Measurements from ENCODE around the gene TOMM22.

TOMM22 gene

GRCh38 chr22:38716826-38717225 is 35.1 kb downstream of the TOMM22 start:
- Histone ChIP-seq H3K4me3 (replicated peaks; ENCODE audit: low read depth, low read length) (no peak overlapping the region), H3K27me3 (replicated peaks; ENCODE audit: control insufficient read depth, insufficient read depth, low read length) (no peaks in the 10 kb centered on the region), H3K36me3 (ENCODE audit: control insufficient read depth, insufficient read depth, low read length) (peaks cover 32% of the 10 kb centered on the region)
- TF ChIP-seq CTCF (IDR thresholded peaks at IDR 0.05; ENCODE audit: insufficient read depth, low read length, poor library complexity, severe bottlenecking), result no peak
- DNase-seq (ENCODE audit: extremely low read depth, insufficient read length), result no peak

GRCh38 chr22:38717244-38717643 is 35.5 kb downstream of the TOMM22 start:
- Histone ChIP-seq H3K36me3 (ENCODE audit: control insufficient read depth, insufficient read depth, low read length) (peaks cover 31% of the 10 kb centered on the region), H3K27me3 (replicated peaks; ENCODE audit: control insufficient read depth, insufficient read depth, low read length) (no peaks in the 10 kb centered on the region), H3K4me3 (replicated peaks; ENCODE audit: low read depth, low read length) (no peak overlapping the region)
- no peak for DNase-seq (ENCODE audit: extremely low read depth, insufficient read length)
- no peak for TF ChIP-seq CTCF (IDR thresholded peaks at IDR 0.05; ENCODE audit: insufficient read depth, low read length, poor library complexity, severe bottlenecking)

- no peak for TF ChIP-seq CTCF (IDR thresholded peaks at IDR 0.05; ENCODE audit: insufficient read depth, low read length, poor library complexity, severe bottlenecking)
- DNase-seq (ENCODE audit: extremely low read depth, insufficient read length), result no peak
- no peak overlapping the region for H3K4me3 ChIP-seq (replicated peaks; ENCODE audit: low read depth, low read length)
- H3K36me3 ChIP-seq (ENCODE audit: control insufficient read depth, insufficient read depth, low read length), result peaks cover 34% of the 10 kb centered on the region
- no peaks in the 10 kb centered on the region for H3K27me3 ChIP-seq (replicated peaks; ENCODE audit: control insufficient read depth, insufficient read depth, low read length)
Measured at GRCh38 chr22:38718414-38718813, 36.7 kb downstream of the TOMM22 start.

GRCh38 chr22:38719196-38719595 is 37.4 kb downstream of the TOMM22 start:
- Histone ChIP-seq H3K27me3 (replicated peaks; ENCODE audit: control insufficient read depth, insufficient read depth, low read length) (no peaks in the 10 kb centered on the region), H3K4me3 (replicated peaks; ENCODE audit: low read depth, low read length) (no peak overlapping the region), H3K36me3 (ENCODE audit: control insufficient read depth, insufficient read depth, low read length) (peaks cover 38% of the 10 kb centered on the region)
- no peak for TF ChIP-seq CTCF (IDR thresholded peaks at IDR 0.05; ENCODE audit: insufficient read depth, low read length, poor library complexity, severe bottlenecking)
- DNase-seq (ENCODE audit: extremely low read depth, insufficient read length), result no peak

- H3K4me3 ChIP-seq (replicated peaks; ENCODE audit: low read depth, low read length), result no peak overlapping the region
- TF ChIP-seq CTCF (IDR thresholded peaks at IDR 0.05; ENCODE audit: insufficient read depth, low read length, poor library complexity, severe bottlenecking), result no peak
- H3K36me3 ChIP-seq (ENCODE audit: control insufficient read depth, insufficient read depth, low read length), result peaks cover 37% of the 10 kb centered on the region
Measured at GRCh38 chr22:38720350-38720749, 38.6 kb downstream of the TOMM22 start.

GRCh38 chr22:38721551-38721950 is 39.8 kb downstream of the TOMM22 start:
- Histone ChIP-seq H3K36me3 (ENCODE audit: control insufficient read depth, insufficient read depth, low read length) (peaks cover 39% of the 10 kb centered on the region), H3K4me3 (replicated peaks; ENCODE audit: low read depth, low read length) (no peak overlapping the region), H3K27me3 (replicated peaks; ENCODE audit: control insufficient read depth, insufficient read depth, low read length) (no peaks in the 10 kb centered on the region)
- no peak for DNase-seq (ENCODE audit: extremely low read depth, insufficient read length)
- no peak for TF ChIP-seq CTCF (IDR thresholded peaks at IDR 0.05; ENCODE audit: insufficient read depth, low read length, poor library complexity, severe bottlenecking)

More at GRCh38 chr22:38720350-38720749, 38.6 kb downstream of the TOMM22 start:
- no peaks in the 10 kb centered on the region for H3K27me3 ChIP-seq (replicated peaks; ENCODE audit: control insufficient read depth, insufficient read depth, low read length)
- DNase-seq (ENCODE audit: extremely low read depth, insufficient read length), result no peak
